ENCODE data around the gene ULK4. TPM values are rescaled to one million over a fixed set of nuclear protein-coding genes. Genes with fewer than 3 reads are reported as not detected.
A peak's percentile ranks its signal among the peaks of the same experiment; 100 is the strongest.

The ULK4 gene
- total and polyA plus RNA-seq, 2 of the 8 experiments (the other 6 are each of a cell fraction or from before 2014, with no cell fraction given), result 3.0 to 10.8 TPM

- Histone ChIP-seq H3K9me3 (ENCODE audit: insufficient read depth in 2 of 2, low read depth in 1 of 2, low read length in 1 of 2) (no peaks in the 10 kb centered on the region), H4K8ac (ENCODE audit: extremely low read depth, insufficient read depth, low read length) (no peak overlapping the region), H3K79me2 (ENCODE audit: control insufficient read depth in 1 of 2, insufficient read depth in 2 of 2, low read length in 2 of 2) (no peaks in the 10 kb centered on the region), H4K20me1 (replicated peaks in 1 of 2; ENCODE audit: control insufficient read depth in 1 of 2, insufficient read depth in 2 of 2, low read length in 2 of 2) (no peaks in the 10 kb centered on the region), H4K5ac (ENCODE audit: insufficient read length, low read depth, low read length) (no peak overlapping the region), H3K23ac (ENCODE audit: insufficient read length) (no peak overlapping the region), H4K91ac (replicated peaks; ENCODE audit: insufficient read length, low read length) (no peak overlapping the region), H2BK15ac (ENCODE audit: low read length) (no peak overlapping the region), H2BK5ac (ENCODE audit: low read depth, low read length) (no peak overlapping the region), H2BK20ac (ENCODE audit: low read length) (no peak overlapping the region), H2BK12ac (ENCODE audit: low read depth, low read length) (no peak overlapping the region), H3K79me1 (ENCODE audit: low read depth, low read length) (no peaks in the 10 kb centered on the region), H2AFZ (ENCODE audit: low read length) (no peak overlapping the region), H3K9ac (replicated peaks in 1 of 4; ENCODE audit: extremely low read depth in 1 of 4, low read depth in 3 of 4, low read length in 3 of 4) (no peak overlapping the region), H3K4me1 (replicated peaks in 1 of 4; ENCODE audit: control insufficient read depth in 3 of 4, insufficient read depth in 4 of 4, low read length in 3 of 4) (no peaks in the 10 kb centered on the region), H3K56ac (replicated peaks; ENCODE audit: insufficient read length, low read depth, low read length) (no peak overlapping the region), H3K23me2 (ENCODE audit: low read depth, low read length) (no peaks in the 10 kb centered on the region), H3K27me3 (replicated peaks in 1 of 4; ENCODE audit: control insufficient read depth in 3 of 4, extremely low read depth in 1 of 4, insufficient read depth in 3 of 4, low read length in 3 of 4) (no peaks in the 10 kb centered on the region), H3K27ac (ENCODE audit: low read depth, low read length) (no peak overlapping the region), H3K18ac (ENCODE audit: extremely low read depth, low read length) (no peak overlapping the region), H3K14ac (ENCODE audit: insufficient read length) (no peak overlapping the region), H3K4me2 (ENCODE audit: insufficient read depth in 1 of 2, low read depth in 2 of 2, low read length in 2 of 2) (no peak overlapping the region), H3K4me3 (ENCODE audit: extremely low read depth in 1 of 4, insufficient read depth in 2 of 4, low read depth in 3 of 4, low read length in 4 of 4) (no peak overlapping the region), H3K4ac (replicated peaks; ENCODE audit: insufficient read length, low read depth, low read length) (no peak overlapping the region), H3K36me3 (ENCODE audit: control insufficient read depth in 2 of 4, insufficient read depth in 4 of 4, low read length in 3 of 4) (no peaks in the 10 kb centered on the region), H2AK5ac (ENCODE audit: low read depth, low read length) (no peak overlapping the region), H2BK120ac (replicated peaks; ENCODE audit: low read depth, low read length) (no peak overlapping the region)
- FAIRE-seq, result peak; percentile 65
- POLR2A ChIA-PET (ENCODE audit: partially characterized antibody), result no interaction called here
- CTCF ChIA-PET (ENCODE audit: partially characterized antibody), result interaction anchor here (0.6 to 1.3 kb wide), 9 partner anchors 12 to 815 kb away, joined by 3 to 7 read pairs (median 3); no protein-coding TSS in a partner anchor
- TF ChIP-seq TEAD4 (IDR thresholded peaks at IDR 0.05; ENCODE audit: low read depth, low read length) (0 out of 2 replicates have a peak, but pooled peaks have one; percentile 39), E2F6 (IDR thresholded peaks at IDR 0.05) (peak; percentile 79), NRF1 (IDR thresholded peaks at IDR 0.05; ENCODE audit: low read depth, low read length) (no peak), RAD21 (IDR thresholded peaks at IDR 0.05 in 1 of 2, conservative IDR thresholded peaks at IDR 0.05 in 1 of 2; ENCODE audit: low read depth in 2 of 2, low read length in 2 of 2) (peak; percentile 61 to 75)
- TF ChIP-seq, protein P1, sequence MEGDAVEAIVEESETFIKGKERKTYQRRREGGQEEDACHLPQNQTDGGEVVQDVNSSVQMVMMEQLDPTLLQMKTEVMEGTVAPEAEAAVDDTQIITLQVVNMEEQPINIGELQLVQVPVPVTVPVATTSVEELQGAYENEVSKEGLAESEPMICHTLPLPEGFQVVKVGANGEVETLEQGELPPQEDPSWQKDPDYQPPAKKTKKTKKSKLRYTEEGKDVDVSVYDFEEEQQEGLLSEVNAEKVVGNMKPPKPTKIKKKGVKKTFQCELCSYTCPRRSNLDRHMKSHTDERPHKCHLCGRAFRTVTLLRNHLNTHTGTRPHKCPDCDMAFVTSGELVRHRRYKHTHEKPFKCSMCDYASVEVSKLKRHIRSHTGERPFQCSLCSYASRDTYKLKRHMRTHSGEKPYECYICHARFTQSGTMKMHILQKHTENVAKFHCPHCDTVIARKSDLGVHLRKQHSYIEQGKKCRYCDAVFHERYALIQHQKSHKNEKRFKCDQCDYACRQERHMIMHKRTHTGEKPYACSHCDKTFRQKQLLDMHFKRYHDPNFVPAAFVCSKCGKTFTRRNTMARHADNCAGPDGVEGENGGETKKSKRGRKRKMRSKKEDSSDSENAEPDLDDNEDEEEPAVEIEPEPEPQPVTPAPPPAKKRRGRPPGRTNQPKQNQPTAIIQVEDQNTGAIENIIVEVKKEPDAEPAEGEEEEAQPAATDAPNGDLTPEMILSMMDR (IDR thresholded peaks at IDR 0.05; ENCODE audit: control extremely low read depth in 1 of 3, insufficient read depth in 1 of 3, low read depth in 1 of 3, low read length in 3 of 3), result peak; percentile 29 to 62 (median 56)
- DNase-seq (ENCODE audit: low read depth in 1 of 2, low spot score in 2 of 2), result no peak
- 85% methylated on average over 4 of the region's 4 CpGs; no CpG with 5 or more reads in 1 of the 2 experiments for WGBS, 2 experiments (ENCODE audit: extremely low coverage in 1 of 2, insufficient coverage in 1 of 2, insufficient read length in 1 of 2, insufficient replicate concordance in 2 of 2, low coverage in 1 of 2, low lambda C conversion rate in 2 of 2, missing lambda C conversion rate in 1 of 2)
Measured at GRCh38 chr3:41450416-41451231, 511.3 kb downstream of the ULK4 start.

All from H1 (cell line).